Right lobe of liver (tissue), 4 donors: ENCODE data around the gene CAPN2.

Experiments
- CTCF ChIP-seq, 4 donors: fragments of 200-600 bp in 3 of 4; fragments of 450-650 bp in 1 of 4; IDR thresholded peaks; one replicate each; pipeline versions ENCODE4 v1.5.1 to v1.8.0; 2016 to 2022; ENCODE audit warnings: antibody characterized with exemption in 4 of 4, mild to moderate bottlenecking in 2 of 4
- POLR2A ChIP-seq: fragments of 450-650 bp; IDR thresholded peaks from one replicate; pipeline ENCODE4 v1.6.1; 2017; ENCODE audit warnings: antibody characterized with exemption, mild to moderate bottlenecking
- donor health status: DM: no; HTN: no; CAD: no.
- donor health status: DM: no; HTN: no; CAD: no.
- donor health status: DM: no; HTN: yes; CAD: no.

- no peak for TF ChIP-seq CTCF (IDR thresholded peaks at IDR 0.05)
- TF ChIP-seq POLR2A, result no peak
These were observed 51.5 kb downstream of the CAPN2 start for GRCh38 chr1:223763881-223764280.
